Common myeloid progenitor, CD34-positive (primary cell): ENCODE results near the gene GNG13.

Source experiments
- CTCF ChIA-PET: fragments of 350-600 bp; sonication (Branson Sonifier 250); formaldehyde crosslinking; loops from one replicate; lab custom pipeline; 2021; ENCODE audit warnings: antibody characterized with exemption; lab: Charles Lee
- POLR2A ChIA-PET: fragments of 350-600 bp; sonication (Branson Sonifier 250); formaldehyde crosslinking; loops from one replicate; lab custom pipeline; 2021; ENCODE audit warnings: antibody characterized with exemption; lab: Charles Lee
- DNase-seq, 3 donors: peaks; one replicate each; pipeline versions ENCODE4 v3.0.0 to v3.0.0-alpha.2; 2013
- H3K27ac ChIP-seq, 2 experiments: 1 replicate in 1 of 2; 2 replicates in 1 of 2; pipeline ENCODE4 v1.7.0; 2013; ENCODE audit warnings: inconsistent platforms in 2 of 2, low read length in 2 of 2, mild to moderate bottlenecking in 2 of 2, low read depth in 1 of 2, moderate library complexity in 1 of 2; ENCODE audit not compliant: severe bottlenecking in 2 of 2, insufficient read depth in 1 of 2, poor library complexity in 1 of 2
- H3K27me3 ChIP-seq, 5 experiments: replicated peaks in 2 of 5; 1 replicate in 3 of 5; 2 replicates in 2 of 5; pipeline versions ENCODE4 v1.6.1 to v1.7.0; 2013; ENCODE audit warnings: low read length in 4 of 5, mild to moderate bottlenecking in 2 of 5, moderate library complexity in 2 of 5, inconsistent platforms in 1 of 5; ENCODE audit not compliant: insufficient read depth in 5 of 5, control insufficient read depth in 4 of 5
- H3K36me3 ChIP-seq, 4 experiments: 1 replicate in 2 of 4; 2 replicates in 2 of 4; pipeline versions ENCODE4 v1.6.1 to v1.7.0; 2013; ENCODE audit warnings: low read length in 3 of 4, control low read depth in 1 of 4, mild to moderate bottlenecking in 1 of 4; ENCODE audit not compliant: control insufficient read depth in 4 of 4, insufficient read depth in 4 of 4
- H3K4me1 ChIP-seq, 4 experiments: 1 replicate in 3 of 4; 2 replicates in 1 of 4; pipeline versions ENCODE4 v1.6.1 to v1.7.1; 2013; ENCODE audit warnings: low read length in 3 of 4, mild to moderate bottlenecking in 3 of 4, control low read depth in 1 of 4, inconsistent platforms in 1 of 4, moderate library complexity in 1 of 4; ENCODE audit not compliant: control insufficient read depth in 4 of 4, insufficient read depth in 4 of 4; ENCODE audit errors: control extremely low read depth in 1 of 4
- H3K4me3 ChIP-seq, 7 experiments: 1 replicate in 4 of 7; 2 replicates in 3 of 7; pipeline versions ENCODE4 v1.5.1 to v1.7.0; 2013; ENCODE audit warnings: mild to moderate bottlenecking in 7 of 7, low read length in 6 of 7, moderate library complexity in 6 of 7, inconsistent platforms in 2 of 7, low read depth in 2 of 7, control low read depth in 1 of 7; ENCODE audit not compliant: insufficient read depth in 4 of 7, control insufficient read depth in 1 of 7; ENCODE audit errors: extremely low read depth in 1 of 7
- H3K9me3 ChIP-seq, 5 experiments: 1 replicate in 4 of 5; 2 replicates in 1 of 5; pipeline versions ENCODE4 v1.6.1 to v1.7.1; 2013; ENCODE audit warnings: low read length in 4 of 5, mild to moderate bottlenecking in 2 of 5, inconsistent platforms in 1 of 5, low read depth in 1 of 5, moderate library complexity in 1 of 5; ENCODE audit not compliant: control insufficient read depth in 4 of 5, insufficient read depth in 2 of 5; ENCODE audit errors: control extremely low read depth in 1 of 5
- WGBS: methylation state at CpG from one replicate; pipeline ENCODE4 v1.1.5; 2013; ENCODE audit not compliant: insufficient coverage; 5-methylcytosine and 5-hydroxymethylcytosine counted together

GNG13 gene

GRCh38 chr16:831571-832413, 31.3 kb upstream of the GNG13 start:
- ChIA-PET POLR2A (no interaction called here), CTCF (interaction anchor here (0.6 kb wide), 1 partner anchor 1045 kb away, joined by 4 read pairs; no protein-coding TSS in a partner anchor)
- H3K36me3 ChIP-seq: no peaks in the 10 kb centered on the region
- 71% methylated on average over 23 of the region's 27 CpGs for WGBS
- peaks cover 0 to 22% (median 10%) of the 10 kb centered on the region in 5 experiments for H3K9me3 ChIP-seq
- H3K27me3 ChIP-seq: no peaks in the 10 kb centered on the region
- H3K4me3 ChIP-seq: peak overlapping the region in 1 of 7 experiments; percentile 48
- no peak overlapping the region for H3K27ac ChIP-seq
- DNase-seq: no peak
- peaks cover 0 to 26% (median 21%) of the 10 kb centered on the region in 4 experiments for H3K4me1 ChIP-seq

GRCh38 chr16:830871-831570, 30.5 kb upstream of the GNG13 start:
- Histone ChIP-seq H3K4me3 (peak overlapping the region in 2 of 7 experiments; percentile 20 to 48), H3K9me3 (peaks cover 0 to 16% (median 6%) of the 10 kb centered on the region in 5 experiments), H3K4me1 (peaks cover 0 to 26% (median 21%) of the 10 kb centered on the region in 4 experiments), H3K27ac (no peak overlapping the region), H3K27me3 (no peaks in the 10 kb centered on the region), H3K36me3 (no peaks in the 10 kb centered on the region)
- no peak for DNase-seq
- WGBS: 13% methylated on average over 20 of the region's 24 CpGs
- ChIA-PET CTCF (no interaction called here), POLR2A (no interaction called here)

- POLR2A ChIA-PET: no interaction called here
- DNase-seq: no peak
- Histone ChIP-seq H3K27me3 (peaks cover 0 to 2% (median 0%) of the 10 kb centered on the region in 5 experiments), H3K4me3 (no peak overlapping the region), H3K36me3 (no peaks in the 10 kb centered on the region), H3K27ac (no peak overlapping the region), H3K9me3 (peaks cover 0 to 9% (median 0%) of the 10 kb centered on the region in 5 experiments), H3K4me1 (peaks cover 0 to 27% (median 21%) of the 10 kb centered on the region in 4 experiments)
- WGBS: 87% methylated on average over 41 of the region's 43 CpGs
- CTCF ChIA-PET: no interaction called here
Observed at GRCh38 chr16:830107-830870, 29.8 kb upstream of the GNG13 start.

GRCh38 chr16:828891-829290, 28.4 kb upstream of the GNG13 start:
- H3K27ac ChIP-seq: no peak overlapping the region
- peaks cover 0 to 4% (median 0%) of the 10 kb centered on the region in 5 experiments for H3K27me3 ChIP-seq
- ChIA-PET POLR2A (no interaction called here), CTCF (no interaction called here)
- H3K4me3 ChIP-seq: no peak overlapping the region
- DNase-seq: no peak
- peaks cover 0 to 3% (median 0%) of the 10 kb centered on the region in 5 experiments for H3K9me3 ChIP-seq
- 92% methylated on average over 15 of the region's 17 CpGs for WGBS
- peaks cover 0 to 30% (median 21%) of the 10 kb centered on the region in 4 experiments for H3K4me1 ChIP-seq
- no peaks in the 10 kb centered on the region for H3K36me3 ChIP-seq

- DNase-seq: no peak
- Histone ChIP-seq H3K4me1 (peaks cover 0 to 30% (median 21%) of the 10 kb centered on the region in 4 experiments), H3K36me3 (no peaks in the 10 kb centered on the region), H3K27ac (no peak overlapping the region), H3K9me3 (no peaks in the 10 kb centered on the region), H3K4me3 (no peak overlapping the region), H3K27me3 (peaks cover 0 to 7% (median 0%) of the 10 kb centered on the region in 5 experiments)
- ChIA-PET CTCF (no interaction called here), POLR2A (no interaction called here)
- 93% methylated on average over 23 of the region's 24 CpGs for WGBS
Observed at GRCh38 chr16:827513-827912, 27.0 kb upstream of the GNG13 start.

GRCh38 chr16:825341-826061, 25.0 kb upstream of the GNG13 start:
- Histone ChIP-seq H3K4me3 (no peak overlapping the region), H3K27me3 (peaks cover 0 to 20% (median 0%) of the 10 kb centered on the region in 5 experiments), H3K9me3 (no peaks in the 10 kb centered on the region), H3K36me3 (no peaks in the 10 kb centered on the region), H3K27ac (no peak overlapping the region), H3K4me1 (peaks cover 0 to 19% (median 6%) of the 10 kb centered on the region in 4 experiments)
- peak in 2 of 3 donors; percentile 44 to 66 for DNase-seq
- 81% methylated on average over 28 of the region's 36 CpGs for WGBS
- CTCF ChIA-PET: no interaction called here
- POLR2A ChIA-PET: no interaction called here
